ENCODE measurements around the gene WNK2.

DNA sequence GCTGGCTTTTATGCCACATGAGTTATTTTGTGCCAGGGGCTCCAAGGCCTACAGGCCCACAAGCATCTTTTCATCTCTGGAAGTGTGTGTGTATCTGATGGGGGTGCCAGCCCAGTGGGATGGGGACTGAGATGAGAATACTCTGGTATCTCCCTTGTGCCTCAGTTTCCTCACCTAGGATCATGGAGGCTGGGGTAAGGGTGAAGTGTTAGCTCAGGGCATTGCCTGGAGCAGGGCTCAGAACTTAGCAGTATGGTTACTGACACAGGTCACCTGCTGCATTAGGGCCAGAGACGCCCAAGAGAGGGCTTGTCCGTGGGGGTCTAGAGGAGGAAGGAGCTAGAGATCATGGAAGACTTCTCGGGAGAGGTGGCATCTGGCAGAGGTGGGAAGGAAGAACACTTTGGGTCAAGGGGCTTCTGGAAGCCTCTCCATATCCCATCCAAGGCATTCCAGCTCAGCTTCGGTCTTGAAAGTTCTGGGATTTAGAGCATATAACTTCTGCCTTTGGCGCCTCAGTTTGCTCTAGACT, 742 bp upstream of the WNK2 start:
- TF ChIP-seq, protein P1, sequence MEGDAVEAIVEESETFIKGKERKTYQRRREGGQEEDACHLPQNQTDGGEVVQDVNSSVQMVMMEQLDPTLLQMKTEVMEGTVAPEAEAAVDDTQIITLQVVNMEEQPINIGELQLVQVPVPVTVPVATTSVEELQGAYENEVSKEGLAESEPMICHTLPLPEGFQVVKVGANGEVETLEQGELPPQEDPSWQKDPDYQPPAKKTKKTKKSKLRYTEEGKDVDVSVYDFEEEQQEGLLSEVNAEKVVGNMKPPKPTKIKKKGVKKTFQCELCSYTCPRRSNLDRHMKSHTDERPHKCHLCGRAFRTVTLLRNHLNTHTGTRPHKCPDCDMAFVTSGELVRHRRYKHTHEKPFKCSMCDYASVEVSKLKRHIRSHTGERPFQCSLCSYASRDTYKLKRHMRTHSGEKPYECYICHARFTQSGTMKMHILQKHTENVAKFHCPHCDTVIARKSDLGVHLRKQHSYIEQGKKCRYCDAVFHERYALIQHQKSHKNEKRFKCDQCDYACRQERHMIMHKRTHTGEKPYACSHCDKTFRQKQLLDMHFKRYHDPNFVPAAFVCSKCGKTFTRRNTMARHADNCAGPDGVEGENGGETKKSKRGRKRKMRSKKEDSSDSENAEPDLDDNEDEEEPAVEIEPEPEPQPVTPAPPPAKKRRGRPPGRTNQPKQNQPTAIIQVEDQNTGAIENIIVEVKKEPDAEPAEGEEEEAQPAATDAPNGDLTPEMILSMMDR (IDR thresholded peaks at IDR 0.05; ENCODE audit: insufficient read depth, low read depth, low read length): no peak
- no peak for TF ChIP-seq EZH2 (IDR thresholded peaks at IDR 0.05; ENCODE audit: insufficient read depth, low read length)
